ENCODE results near the gene DDOST.

The DDOST gene

DNA sequence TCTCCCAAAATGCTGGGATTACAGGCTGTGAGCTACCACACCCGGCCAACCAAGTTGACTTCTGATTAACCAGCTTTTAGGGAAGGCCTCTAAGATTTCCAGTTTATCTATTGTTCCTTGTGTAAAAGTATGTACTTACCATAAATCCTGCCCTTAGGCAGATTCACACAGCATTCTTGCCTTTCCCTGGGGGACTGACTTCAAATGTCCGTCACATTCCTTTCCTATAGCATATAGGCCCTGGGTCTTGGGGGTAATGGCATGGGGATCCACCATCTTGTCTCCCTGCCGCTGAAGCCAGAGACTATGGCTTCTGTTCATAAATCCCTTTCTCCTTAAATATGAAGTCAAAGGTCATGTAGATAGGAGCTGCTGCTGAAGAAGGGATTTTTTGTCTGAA, 28.8 kb downstream of the DDOST start:
- TF ChIP-seq, protein P1, sequence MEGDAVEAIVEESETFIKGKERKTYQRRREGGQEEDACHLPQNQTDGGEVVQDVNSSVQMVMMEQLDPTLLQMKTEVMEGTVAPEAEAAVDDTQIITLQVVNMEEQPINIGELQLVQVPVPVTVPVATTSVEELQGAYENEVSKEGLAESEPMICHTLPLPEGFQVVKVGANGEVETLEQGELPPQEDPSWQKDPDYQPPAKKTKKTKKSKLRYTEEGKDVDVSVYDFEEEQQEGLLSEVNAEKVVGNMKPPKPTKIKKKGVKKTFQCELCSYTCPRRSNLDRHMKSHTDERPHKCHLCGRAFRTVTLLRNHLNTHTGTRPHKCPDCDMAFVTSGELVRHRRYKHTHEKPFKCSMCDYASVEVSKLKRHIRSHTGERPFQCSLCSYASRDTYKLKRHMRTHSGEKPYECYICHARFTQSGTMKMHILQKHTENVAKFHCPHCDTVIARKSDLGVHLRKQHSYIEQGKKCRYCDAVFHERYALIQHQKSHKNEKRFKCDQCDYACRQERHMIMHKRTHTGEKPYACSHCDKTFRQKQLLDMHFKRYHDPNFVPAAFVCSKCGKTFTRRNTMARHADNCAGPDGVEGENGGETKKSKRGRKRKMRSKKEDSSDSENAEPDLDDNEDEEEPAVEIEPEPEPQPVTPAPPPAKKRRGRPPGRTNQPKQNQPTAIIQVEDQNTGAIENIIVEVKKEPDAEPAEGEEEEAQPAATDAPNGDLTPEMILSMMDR (IDR thresholded peaks at IDR 0.05), result no peak
- no peak for DNase-seq (ENCODE audit: low spot score)
- H3K27ac ChIP-seq, result no peak overlapping the region
- no peak overlapping the region for H3K4me3 ChIP-seq

DNA sequence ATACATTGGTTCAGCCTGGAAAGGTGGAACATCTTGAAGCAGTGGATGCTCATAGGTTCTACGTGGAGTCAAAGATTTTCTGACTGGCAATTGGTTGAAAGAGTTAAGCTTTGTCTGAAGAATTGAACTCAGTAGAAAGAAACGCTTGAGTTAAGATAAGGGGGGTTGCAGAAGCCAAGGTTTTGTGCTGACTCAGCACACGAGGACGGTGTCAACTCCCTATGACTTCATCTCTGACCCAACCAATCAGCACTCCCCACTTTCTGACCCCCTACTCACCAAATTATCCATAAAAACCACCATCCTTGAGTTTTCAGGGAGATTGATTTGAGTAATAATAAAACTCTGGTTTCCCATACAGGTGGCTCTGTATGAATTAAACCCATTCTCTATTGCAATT, 30.4 kb downstream of the DDOST start:
- TF ChIP-seq, protein P1 (IDR thresholded peaks at IDR 0.05), result no peak
- H3K4me3 ChIP-seq, result no peak overlapping the region
- H3K27ac ChIP-seq, result no peak overlapping the region
- DNase-seq (ENCODE audit: low spot score), result no peak

DNA sequence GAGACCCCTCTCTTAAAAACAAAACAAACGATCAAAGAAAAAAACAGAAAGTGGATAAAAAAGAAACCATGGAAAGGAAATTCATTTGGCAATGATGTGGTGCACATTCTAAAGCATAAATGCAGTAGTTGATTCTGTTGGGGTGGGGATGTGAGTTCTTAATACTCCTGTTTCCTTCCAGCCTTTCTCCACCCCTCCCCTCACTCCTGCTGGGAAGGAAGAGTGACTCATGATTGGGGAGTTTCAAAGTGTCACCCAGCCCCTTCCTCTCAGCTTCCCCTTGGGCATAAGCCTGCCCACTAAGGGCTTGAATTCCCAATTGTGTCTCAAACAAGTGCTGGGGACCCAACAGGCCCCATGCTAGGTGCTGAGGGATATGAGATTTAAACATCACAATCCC, 34.6 kb downstream of the DDOST start:
- Histone ChIP-seq H3K4me3 (no peak overlapping the region), H3K27ac (no peak overlapping the region)
- TF ChIP-seq, protein P1 (IDR thresholded peaks at IDR 0.05), result no peak
- no peak for DNase-seq (ENCODE audit: low spot score)

DNA sequence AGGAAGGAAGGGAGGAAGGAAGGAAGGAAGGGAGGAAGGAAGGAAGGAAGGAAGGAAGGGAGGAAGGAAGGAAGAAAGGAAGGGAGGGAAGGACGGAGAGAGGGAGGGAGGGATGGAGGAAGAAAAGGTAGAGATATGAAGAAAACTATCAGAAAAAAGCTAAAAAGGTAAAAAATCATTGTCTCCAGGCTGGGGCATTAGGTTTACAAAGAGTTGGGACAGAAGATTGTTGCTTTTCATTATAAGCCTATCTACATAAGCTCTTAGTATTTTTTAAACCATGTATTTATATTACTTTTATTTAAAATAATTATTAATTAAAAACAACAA, 35.1 kb downstream of the DDOST start:
- Histone ChIP-seq H3K27ac (no peak overlapping the region), H3K4me3 (no peak overlapping the region)

DNA sequence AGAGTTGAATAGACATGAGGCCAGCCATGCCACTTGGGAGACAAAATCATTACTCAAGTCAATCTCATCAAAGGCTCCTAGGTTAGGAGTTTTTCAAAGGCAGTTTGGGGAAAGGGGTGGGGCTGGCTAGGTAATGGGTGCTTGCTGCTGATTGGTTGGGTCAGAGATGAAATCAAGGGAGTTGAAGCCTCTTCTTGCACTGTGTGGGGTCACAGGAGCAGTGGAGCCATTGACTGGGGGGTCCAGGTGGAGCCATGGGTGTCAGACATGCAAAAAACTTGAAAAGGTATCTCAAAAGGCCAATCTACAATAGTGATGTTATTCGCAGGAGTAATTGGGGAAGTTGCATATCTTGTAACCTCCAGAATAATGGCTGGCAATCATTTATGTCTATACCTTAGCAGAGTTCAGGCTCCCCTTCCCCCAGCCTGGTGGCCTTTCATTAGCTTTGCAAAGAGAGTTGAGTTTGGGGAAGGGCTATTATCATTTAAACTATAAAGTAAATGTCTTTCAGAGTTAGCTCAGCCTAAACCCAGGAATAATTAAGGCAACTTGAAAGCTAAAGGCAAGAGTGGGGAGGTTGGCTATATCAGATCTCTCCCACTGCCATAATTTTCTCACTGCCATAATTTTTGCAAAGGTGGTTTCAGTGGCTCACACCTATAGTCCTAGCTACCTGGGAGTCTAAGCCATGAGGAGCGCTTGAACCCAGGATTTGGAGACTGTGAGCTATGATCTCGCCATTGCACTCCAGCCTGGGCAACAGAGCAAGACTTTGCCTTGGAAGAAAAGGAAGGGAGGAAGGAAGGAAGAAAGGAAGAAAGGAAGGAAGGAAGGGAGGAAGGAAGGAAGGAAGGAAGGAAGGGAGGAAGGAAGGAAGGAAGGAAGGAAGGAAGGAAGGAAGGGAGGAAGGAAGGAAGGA, 35.7 kb downstream of the DDOST start:
- Histone ChIP-seq H3K4me3 (no peak overlapping the region), H3K27ac (no peak overlapping the region)
- TF ChIP-seq, protein P1 (IDR thresholded peaks at IDR 0.05), result no peak
- DNase-seq (ENCODE audit: low spot score), result no peak

More for the DNA sequence above, 35.1 kb downstream of the DDOST start:
- no peak for DNase-seq (ENCODE audit: low spot score)
- TF ChIP-seq, protein P1 (IDR thresholded peaks at IDR 0.05), result no peak

DNA sequence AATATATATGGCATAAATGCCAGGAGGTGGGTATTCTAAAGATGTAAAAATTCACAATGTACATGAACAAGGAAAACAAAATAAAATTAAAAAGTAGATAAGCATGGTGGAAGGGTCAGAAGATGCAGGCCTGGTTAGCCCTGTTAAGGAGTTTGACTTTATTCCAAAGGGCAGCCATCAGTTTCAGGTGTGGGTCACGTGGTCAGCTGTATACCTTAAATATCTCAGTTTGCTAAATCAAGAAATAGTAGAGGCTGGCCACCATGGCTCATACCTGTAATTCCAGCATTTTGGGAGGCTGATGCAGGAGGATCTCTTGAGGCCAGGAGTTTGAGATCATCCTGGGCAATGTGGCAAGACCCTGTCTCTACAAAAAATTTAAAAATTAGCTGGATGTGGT, 36.5 kb downstream of the DDOST start:
- TF ChIP-seq, protein P1 (IDR thresholded peaks at IDR 0.05), result no peak
- no peak overlapping the region for H3K4me3 ChIP-seq
- H3K27ac ChIP-seq, result no peak overlapping the region
- DNase-seq (ENCODE audit: low spot score), result no peak

DNA sequence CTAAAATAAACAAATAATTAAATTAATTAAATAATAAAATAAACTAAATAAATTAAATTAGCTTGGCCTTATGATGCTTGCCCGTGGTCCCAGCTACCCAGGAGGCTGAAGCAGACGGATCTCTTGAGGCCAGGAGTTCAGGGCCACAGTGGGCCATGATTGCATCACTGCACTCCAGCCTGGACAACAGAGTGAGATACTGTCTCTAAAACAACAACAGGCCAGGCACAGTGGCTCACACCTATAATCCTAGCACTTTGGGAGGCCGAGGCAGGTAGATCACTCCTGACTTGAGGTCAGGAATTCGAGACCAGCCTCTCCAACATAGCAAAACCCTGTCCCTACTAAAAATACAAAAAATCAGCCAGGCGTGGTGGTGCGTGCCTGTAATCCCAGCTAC, 40.2 kb downstream of the DDOST start:
- Histone ChIP-seq H3K4me3 (no peak overlapping the region), H3K27ac (no peak overlapping the region)
- TF ChIP-seq, protein P1 (IDR thresholded peaks at IDR 0.05), result no peak
- no peak for DNase-seq (ENCODE audit: low spot score)
